HG03342 (cell line): Measurements from ENCODE around the gene PPFIA3.
"Not testable (repeated sequence)": the region's sequence is repeated elsewhere in the genome, so short reads cannot be mapped to it uniquely, and the experiment has no call there.

Experiments used
- ATAC-seq: cut with Tn5 transposase; IDR thresholded peaks from one replicate; pipeline ENCODE4 v1.9.1; 2021; ENCODE audit warnings: mild to moderate bottlenecking, moderate library complexity; ENCODE audit not compliant: unreplicated experiment

Gene PPFIA3

DNA sequence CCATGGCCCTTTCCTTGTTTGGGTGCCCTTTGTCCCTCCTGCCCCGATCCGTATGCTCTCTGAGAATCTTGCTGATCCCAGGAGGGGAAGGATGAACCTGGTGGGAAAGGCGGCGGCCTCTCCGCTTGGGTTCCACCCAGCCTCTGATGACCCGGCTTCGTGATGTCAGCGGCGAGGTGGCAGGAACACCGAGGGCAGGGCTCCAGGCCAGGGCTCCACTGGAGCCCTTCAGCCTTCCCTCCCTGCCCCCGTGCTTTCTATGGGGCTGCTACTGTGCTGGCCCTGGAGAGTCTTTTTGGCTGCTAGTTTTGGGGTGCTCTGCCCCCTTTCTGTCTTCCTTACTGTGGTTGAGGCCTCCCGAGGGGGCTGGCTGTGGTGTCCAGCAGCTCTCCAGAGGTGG, 17.0 kb upstream of the PPFIA3 start:
- ATAC-seq, result no peak

DNA sequence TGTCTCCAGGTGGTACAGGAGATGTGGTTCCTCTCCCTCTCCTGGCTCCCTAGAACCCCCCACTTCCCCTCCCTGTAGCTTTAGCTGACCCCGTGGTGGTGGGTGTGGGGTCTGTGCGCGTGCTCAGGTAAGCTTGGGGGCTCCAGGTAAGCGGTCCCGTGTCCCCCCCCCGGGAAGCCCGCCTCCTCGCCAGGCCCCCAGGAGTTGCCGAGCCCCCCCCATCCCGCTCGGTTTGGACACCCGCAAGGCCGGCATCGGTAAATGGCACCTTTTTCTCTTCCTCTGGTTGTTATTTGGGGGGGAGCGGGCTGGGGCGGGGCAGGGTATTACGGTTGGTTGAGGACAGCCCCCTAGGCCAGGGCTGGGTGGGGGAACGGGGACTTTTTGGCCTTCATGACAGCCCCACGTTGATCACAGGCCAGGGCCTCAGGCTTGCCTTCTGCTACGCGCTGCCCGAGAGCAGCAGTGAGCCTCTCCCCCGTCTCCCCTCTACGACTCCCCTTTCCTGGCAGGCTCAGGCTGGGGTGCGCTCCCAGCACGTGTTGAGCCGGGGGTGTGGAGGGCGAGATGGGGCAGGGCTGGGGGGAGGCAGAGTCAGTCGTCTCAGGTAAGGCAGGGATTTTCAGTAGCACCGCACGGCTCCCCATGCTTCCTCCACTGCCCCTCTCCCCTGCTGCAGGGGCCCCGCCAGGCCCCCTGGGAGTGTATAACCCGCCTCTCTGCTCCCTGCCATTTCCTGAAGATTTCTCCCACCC, 15.8 kb upstream of the PPFIA3 start:
- no peak for ATAC-seq

DNA sequence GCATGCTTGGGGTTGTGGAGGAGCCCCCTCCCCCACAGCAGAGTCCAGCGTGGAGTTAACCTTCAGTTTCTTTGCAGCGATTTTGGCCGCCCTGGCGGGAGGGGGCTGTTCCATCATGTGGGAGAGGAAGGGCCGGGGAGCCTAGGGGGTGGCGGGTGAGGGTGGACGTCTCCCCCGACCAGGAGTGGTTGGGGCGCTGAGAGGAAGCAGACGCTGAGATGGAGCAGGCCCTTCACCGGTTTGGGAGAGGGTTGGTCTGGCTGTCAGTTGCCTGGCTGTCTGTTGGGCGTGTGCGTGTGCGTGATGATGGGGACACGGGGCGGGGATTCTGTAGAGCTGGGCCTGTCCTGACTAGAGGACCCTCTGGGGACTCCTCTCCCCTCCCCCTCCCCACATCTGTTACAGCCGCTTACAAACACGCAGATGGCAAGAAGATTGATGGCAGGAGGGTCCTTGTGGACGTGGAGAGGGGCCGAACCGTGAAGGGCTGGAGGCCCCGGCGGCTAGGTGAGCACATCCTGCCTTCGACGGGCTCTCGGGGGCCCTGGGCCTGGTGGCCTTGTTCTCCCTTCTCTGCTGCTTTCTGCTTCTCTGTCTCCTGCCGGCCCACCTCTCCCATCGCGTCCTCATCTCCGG, 15.0 kb upstream of the PPFIA3 start:
- ATAC-seq, result no peak

DNA sequence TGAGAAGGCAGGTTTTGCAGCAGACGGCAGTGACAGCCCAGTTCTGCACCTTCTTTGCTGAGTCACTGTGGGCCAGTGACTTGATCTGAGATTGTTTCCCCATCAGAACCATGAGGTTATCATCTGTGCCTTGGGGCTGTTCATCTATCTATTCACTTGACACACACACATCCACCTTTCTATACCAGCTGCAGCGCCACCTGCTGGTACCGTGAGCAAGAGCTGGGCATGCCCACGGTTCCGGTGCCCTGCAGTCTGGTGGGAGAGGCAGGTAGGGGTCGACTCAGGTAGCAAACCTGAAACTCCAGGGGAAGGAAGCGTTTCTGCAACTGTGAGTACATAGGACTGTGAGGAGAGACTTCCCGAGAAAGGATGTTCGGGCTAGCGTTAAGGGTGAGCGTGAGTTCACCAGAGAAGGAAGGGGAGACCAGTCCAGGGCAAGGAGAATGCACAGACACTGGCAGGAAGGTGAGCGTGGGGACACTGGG, 12.7 kb upstream of the PPFIA3 start:
- ATAC-seq, result no peak

DNA sequence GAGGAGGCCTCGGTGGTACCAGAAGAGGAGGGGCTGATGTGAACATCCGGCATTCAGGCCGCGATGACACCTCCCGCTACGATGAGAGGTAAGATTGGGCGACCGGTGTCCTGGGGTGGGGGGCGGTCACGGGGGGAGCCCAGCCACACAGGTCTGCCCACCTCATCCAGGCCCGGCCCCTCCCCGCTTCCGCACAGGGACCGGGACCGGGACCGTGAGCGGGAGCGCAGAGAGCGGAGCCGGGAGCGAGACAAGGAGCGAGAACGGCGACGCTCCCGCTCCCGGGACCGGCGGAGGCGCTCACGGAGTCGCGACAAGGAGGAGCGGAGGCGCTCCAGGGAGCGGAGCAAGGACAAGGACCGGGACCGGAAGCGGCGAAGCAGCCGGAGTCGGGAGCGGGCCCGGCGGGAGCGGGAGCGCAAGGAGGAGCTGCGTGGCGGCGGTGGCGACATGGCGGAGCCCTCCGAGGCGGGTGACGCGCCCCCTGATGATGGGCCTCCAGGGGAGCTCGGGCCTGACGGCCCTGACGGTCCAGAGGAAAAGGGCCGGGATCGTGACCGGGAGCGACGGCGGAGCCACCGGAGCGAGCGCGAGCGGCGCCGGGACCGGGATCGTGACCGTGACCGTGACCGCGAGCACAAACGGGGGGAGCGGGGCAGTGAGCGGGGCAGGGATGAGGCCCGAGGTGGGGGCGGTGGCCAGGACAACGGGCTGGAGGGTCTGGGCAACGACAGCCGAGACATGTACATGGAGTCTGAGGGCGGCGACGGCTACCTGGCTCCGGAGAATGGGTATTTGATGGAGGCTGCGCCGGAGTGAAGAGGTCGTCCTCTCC, 11.5 kb upstream of the PPFIA3 start:
- ATAC-seq, result no peak

DNA sequence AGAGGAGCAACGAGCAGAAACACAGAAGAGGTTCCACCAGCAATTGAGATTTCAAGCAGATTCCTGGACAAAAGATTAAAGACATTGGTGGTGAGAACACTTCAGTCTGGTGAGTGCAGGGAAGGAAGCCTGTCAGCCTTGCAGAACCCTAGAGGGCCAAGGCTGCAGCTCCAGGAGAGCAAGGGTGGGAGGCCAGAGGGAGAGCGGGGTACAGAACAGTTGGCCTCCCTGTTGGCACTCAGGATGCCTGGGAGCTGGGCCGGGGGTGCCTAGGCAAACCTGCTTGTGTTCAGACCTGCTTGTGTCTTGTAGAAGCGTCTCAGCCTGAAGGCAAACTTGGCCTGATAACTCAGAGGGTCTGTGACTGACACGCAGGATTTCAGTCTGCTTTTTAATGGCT, 10.3 kb upstream of the PPFIA3 start:
- ATAC-seq, result no peak

DNA sequence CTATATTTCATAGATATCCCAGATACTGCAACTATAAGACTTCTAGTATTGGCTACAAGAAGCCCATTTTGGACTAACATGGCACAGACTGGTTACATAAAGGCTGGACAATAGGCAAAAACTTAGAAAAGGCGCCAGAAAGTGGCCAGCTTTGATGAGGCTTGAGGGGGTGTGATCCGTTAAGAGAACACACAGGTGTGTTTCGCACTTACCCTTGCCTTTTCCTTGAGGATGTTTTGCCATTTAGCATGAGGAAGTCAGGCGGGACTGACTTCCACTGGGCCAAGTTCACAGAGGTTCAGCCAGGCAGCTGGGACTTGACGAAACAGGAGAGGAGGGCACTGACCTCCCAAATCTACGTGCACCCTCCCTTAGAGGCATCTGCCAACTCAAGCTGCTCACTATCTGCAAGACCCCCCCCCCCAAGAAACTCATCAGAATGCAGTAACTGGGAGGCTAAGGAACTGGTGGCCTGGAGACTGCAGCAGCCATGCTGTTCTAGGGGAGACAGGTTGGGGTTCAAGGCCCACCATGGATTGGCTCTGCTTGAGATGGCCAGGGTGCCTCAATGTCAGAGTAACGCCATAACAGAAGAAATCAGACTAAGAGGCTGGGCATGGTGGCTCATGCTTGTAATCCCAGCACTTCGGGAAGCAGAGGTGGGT, 9.6 kb upstream of the PPFIA3 start:
- no peak for ATAC-seq

DNA sequence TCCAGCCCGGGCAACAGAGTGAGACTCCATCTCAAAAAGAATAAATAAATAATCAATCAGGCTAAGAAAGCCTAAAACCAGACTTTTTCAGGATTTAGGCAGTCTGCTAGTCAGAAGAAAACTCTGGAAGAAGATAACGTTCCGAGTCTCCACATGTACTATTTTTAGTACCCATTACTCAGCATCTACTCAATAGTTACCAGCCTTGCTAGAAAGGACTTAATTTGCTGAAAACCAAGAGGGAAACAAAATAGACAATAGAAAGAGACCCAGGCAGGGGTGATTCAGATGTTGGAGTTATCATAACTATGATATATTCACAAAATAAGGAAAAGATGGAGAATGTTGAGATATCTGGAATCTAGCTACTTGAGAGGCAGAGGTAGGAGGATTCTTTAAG, 8.8 kb upstream of the PPFIA3 start:
- ATAC-seq, result no peak

DNA sequence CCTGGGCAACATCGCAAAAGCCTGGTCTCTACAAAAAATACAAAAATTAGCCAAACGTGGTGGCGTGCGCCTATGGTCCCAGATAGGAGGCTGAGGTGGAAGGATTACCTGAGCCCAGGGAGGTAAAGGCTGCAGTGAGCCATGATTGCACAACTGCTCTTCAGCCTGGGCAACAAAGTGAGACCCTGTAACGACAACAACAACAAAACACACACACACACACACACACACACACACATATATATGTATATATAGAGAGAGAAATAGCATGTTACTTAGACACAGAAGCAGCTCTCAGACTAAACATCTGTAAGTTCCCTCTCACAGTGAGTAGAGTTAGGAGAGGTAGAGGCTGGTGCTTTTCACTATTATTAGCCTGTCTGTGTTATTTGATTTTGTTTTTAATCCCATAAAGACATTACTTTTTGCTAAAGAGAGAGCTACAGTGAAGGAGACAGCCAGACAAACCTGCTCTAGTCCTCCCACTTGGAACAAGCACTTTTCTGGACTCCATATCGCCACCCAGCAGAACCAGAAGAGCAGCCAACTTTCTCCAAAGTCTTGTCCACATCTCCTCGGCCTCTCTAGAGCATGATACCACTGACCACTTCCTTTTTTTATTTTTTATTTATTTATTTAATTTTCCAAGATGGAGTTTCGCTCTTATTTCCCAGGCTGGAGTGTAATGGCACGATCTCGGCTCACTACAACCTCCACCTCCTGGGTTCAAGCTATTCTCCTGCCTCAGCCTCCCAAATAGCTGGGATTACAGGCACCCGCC, 7.9 kb upstream of the PPFIA3 start:
- ATAC-seq, result no peak

DNA sequence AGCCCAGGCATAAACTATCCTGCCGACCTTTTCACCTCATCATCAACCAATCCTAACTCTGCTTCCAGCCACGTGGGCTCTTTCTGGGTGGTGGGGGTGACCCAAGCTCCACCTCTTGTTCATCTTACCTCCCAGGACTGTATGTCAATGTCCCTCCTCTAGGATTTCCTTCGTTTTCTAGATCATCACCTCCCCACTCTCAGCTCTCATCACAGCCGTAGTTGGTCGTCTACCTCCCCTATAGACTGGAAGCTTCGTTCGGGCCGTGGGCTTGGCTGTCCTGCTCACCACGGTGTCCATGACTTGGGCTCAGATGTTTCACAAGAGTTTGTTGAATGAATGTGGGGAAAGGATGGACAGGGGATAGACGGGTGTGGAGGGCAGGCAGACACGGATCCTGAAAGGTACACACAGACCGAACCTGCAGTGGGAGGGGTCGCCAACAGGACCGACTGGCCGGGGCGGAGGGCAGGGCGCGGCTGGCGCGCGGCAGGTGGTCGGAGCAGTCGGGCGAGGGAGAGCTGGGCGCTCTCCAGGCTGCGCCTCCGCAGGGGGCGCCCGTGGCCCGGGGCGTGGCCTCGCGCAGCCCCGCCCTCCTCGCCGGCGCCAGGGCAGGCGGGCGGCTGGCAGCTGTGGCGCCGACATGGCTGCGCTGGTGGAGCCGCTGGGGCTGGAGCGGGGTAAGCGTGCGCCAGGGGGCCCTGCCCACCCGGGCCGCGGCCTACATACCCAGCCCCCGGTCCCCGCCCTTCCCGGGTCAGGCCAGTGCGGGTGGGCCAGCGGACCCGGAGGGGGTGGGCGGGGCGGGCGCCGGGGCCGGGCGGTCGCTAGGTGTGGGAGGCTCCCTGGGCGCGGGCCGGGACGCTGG, 5.3 kb upstream of the PPFIA3 start, which contains the start of gene LIN7B:
LIN7B (plus strand) TSS at position 609 of the 868 bp plus-strand sequence; CDS start at position 644, 35 bp downstream.
- peak; percentile 48 for ATAC-seq

DNA sequence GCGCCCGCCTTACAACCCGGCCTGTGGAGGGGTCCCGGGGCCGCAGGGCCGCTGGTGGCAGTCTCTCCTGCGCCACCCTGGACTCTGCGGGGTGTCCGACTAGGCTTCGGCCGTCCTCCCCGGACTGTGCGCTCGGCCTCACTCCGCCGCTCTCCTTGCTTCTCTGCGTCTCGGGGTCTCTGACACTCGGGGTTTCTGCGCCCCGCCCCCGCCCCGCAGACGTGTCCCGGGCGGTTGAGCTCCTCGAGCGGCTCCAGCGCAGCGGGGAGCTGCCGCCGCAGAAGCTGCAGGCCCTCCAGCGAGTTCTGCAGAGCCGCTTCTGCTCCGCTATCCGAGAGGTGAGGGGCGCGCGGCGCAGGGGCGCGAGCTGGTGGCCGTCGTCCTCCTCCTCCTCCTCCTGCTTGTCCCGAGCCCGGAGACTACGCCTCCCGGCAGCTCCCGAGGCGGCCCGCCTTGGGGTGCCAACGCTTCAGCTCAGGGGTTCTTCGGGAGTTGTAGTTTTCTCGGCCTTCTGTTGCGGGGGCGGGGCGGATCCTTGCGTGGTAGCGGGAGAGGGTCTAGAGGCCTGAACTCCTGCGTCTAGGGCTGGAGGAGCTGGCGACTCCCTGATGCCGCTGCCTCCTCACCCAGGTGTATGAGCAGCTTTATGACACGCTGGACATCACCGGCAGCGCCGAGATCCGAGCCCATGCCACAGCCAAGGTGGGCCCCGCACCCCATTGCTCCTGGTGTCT, 4.5 kb upstream of the PPFIA3 start:
- no peak for ATAC-seq

DNA sequence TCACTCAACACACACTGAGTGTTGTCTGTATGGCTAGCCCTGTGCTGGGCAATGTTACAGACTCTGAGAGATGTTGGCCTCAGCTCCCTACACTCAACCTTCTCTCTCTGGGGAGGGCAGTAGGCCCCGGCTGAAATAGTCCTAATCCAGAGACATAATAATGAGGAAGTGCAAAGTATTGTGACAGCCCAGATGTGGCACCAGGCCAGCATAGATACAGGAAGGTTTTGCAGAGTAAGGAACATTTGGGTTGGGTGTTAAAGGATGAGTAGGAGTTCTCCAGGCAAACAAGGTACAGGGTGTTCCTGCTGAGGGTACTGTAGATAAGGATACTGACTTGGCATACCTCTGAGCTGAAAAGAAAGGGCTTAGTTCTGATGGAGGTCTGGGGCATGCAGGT, 2.8 kb upstream of the PPFIA3 start:
- ATAC-seq, result no peak

DNA sequence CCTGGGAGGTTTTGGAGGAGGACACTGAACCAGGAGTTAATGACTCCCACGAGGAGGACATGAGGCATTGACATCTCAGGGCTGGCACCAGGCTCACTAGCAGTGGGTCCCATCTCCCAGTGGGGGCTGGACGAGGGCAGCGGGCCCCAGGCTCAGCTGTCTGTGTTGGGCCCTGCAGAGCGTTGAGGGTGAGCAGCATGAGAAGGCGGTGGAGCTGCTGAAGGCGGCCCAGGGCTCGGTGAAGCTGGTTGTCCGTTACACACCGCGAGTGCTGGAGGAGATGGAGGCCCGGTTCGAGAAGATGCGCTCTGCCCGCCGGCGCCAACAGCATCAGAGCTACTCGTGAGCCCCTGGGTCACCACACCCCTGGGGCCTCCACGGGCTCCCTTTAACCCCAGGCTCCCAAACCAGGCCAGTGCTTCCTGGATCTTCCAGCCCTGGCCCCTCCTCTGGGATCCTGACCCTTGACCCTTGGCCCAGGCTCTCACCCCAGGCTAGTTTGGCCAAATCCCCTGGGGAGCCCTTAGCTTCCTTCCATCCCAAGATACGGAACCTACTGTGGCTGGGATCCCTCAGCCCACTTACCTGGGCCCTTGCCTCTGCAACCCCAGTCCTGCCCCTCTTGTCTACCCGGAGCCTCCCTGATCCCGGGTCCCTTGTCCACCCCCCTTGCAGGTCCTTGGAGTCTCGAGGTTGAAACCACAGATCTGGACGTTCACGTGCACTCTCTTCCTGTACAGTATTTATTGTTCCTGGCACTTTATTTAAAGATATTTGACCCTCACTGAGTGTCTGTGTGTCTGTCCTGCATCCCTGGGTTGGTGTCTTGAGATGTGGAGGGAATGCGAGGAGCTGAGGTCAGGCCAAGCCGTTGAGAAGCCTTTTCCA, 1.4 kb upstream of the PPFIA3 start:
- ATAC-seq, result no peak

DNA sequence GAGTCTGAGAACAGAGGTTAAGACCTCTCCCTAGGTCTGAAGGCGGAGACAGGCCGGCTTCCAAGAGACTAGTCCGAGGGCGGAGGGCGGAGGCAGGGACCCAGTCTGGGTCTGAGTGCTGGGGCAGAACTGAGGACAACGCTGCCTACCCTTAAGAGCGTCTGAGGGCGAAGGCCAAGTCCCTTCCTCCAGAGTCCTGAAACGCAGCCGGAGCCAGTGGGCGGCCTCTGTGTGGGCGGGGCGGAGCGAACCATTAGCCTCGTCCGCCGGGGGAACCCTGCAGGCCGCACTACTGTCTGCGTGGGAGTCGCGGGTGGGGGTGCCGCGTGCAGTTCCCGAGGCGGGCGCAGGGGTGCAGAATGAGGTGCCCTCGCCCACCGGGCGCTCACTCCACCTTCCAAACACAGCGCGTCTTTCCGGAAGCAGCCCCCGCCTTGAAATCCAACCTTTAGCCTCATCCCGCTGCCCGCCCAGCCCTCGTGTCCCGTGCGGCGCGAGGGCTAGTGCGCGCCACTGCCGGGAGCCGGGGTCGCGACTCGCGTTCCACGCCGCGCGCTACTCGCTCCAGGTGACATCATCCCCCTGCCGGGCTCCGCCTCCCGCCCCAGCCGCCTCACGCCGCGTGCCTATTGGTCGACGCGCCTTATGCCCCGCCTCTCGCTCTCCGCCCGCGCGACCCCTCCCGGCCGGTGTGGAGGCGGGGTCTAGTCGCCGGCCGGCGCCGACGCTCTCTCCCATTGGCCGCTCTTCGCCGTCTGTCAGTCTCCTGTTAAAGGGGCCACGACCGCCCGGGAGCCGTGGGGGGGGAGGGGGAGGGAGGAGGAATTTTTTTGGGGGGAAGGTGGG, 556 bp upstream of the PPFIA3 start, which contains the start of gene C19orf73:
C19orf73 (minus strand) TSS at position 579 of the 846 bp plus-strand sequence; CDS start at position 458, 121 bp downstream.
- peak; percentile 75 for ATAC-seq

DNA sequence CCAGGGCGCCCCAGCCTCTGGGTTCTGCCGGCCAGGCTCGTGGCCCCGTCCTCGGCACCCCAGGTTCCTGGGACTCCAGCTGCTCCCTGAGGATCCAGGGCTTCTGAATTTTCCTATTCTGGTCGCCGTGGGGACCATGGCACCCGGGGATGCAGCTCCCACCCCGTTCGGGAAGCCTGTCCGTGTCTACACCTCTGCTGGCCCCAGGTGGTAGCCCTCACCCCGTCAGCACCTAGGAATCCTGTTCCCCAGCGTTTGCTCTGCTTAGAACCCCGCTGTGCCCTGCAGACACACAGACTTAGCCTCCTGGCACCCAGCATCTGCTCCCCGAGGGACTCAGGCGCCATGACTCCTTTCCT, 960 bp downstream of the PPFIA3 start:
- ATAC-seq, result no peak

DNA sequence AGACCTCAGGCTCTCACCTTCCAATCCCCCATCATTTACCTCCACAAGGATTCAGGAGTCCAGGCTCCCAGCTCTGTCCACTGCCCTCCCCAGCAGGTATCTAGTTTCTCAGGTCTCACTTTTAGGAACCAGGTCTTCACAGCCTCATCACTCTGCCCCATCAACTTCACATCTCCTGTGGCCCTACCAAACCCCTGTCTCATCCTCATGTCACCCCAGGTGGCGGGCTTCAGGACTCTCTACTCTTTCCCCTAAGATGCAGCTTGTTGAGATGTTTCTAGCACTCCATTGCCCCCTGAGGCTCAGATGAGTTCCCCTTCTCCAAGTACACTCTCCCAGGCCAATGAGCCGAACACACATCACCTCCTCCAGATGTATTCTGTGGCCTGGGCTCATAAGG, 1.5 kb downstream of the PPFIA3 start:
- ATAC-seq, result no peak

DNA sequence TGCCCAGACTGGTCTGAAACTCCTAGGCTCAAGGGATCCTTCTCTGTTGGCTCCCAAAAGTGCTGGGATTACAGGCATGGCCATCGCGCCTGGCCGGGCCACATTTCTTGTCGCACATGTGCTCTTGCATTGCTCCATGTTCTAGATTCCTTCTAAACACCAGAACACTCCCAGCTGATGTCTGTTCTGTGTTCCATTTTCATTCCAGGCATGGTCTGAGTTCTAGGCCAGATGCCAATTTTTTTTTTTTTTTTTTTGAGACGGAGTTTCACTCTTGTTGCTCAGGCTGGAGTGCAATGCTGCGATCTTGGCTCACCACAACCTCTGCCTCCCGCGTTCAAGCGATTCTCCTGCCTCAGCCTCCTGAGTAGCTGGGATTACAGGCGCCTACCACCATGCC, 2.5 kb downstream of the PPFIA3 start:
- not testable (repeated sequence) for ATAC-seq
